CD4-positive, alpha-beta memory T cell (primary cell): ENCODE results near the gene SPTB. TPM values are rescaled to one million over a fixed set of nuclear protein-coding genes. Genes with fewer than 3 reads are reported as not detected.

ENCODE experiments used
- CTCF ChIA-PET: fragments of 350-600 bp; sonication (Branson Sonifier 250); formaldehyde crosslinking; loops from one replicate; lab custom pipeline; 2021; ENCODE audit warnings: inconsistent platforms; ENCODE audit not compliant: partially characterized antibody; lab: Charles Lee
- POLR2A ChIA-PET: fragments of 350-600 bp; sonication (Branson Sonifier 250); formaldehyde crosslinking; loops from one replicate; lab custom pipeline; 2021; ENCODE audit not compliant: partially characterized antibody; lab: Charles Lee
- DNase-seq, 5 donors: peaks; one replicate each; pipeline versions ENCODE4 v3.0.0 to v3.0.0-alpha.2; 2020 to 2022; ENCODE audit warnings: mixed read lengths in 1 of 5
- H3K27ac ChIP-seq: one replicate; pipeline ENCODE4 v1.7.0; 2013; ENCODE audit warnings: low read depth, low read length
- H3K27me3 ChIP-seq: 2 replicates; pipeline ENCODE4 v1.7.0; 2013; ENCODE audit warnings: mild to moderate bottlenecking, low read length, moderate library complexity; ENCODE audit not compliant: insufficient read depth
- H3K36me3 ChIP-seq: 2 replicates; pipeline ENCODE4 v1.7.0; 2013; ENCODE audit warnings: mild to moderate bottlenecking, low read length, moderate library complexity; ENCODE audit not compliant: insufficient read depth
- H3K4me1 ChIP-seq: 2 replicates; pipeline ENCODE4 v1.7.0; 2013; ENCODE audit warnings: mild to moderate bottlenecking, low read length, moderate library complexity; ENCODE audit not compliant: insufficient read depth
- H3K4me3 ChIP-seq, 2 donors: one replicate each; pipeline ENCODE4 v1.7.0; 2013; ENCODE audit warnings: low read length in 2 of 2, mild to moderate bottlenecking in 1 of 2
- H3K9me3 ChIP-seq, 2 donors: one replicate each; pipeline ENCODE4 v1.7.0; 2013; ENCODE audit warnings: low read length in 2 of 2, control low read depth in 1 of 2; ENCODE audit not compliant: control insufficient read depth in 1 of 2
- H3K27ac Mint-ChIP-seq, 7 donors: one replicate each; pipeline ENCODE4 v1.8.0; 2020 to 2021; ENCODE audit warnings: mixed read lengths in 7 of 7, mild to moderate bottlenecking in 6 of 7, inconsistent platforms in 3 of 7, moderate library complexity in 3 of 7
- H3K27me3 Mint-ChIP-seq, 2 donors: one replicate each; pipeline ENCODE4 v1.8.0; 2020 to 2021; ENCODE audit warnings: mixed read lengths in 2 of 2
- H3K36me3 Mint-ChIP-seq, 2 donors: one replicate each; pipeline ENCODE4 v1.8.0; 2020 to 2021; ENCODE audit warnings: mixed read lengths in 2 of 2, inconsistent platforms in 1 of 2, mild to moderate bottlenecking in 1 of 2
- H3K4me1 Mint-ChIP-seq, 4 donors: one replicate each; pipeline ENCODE4 v1.8.0; 2020 to 2021; ENCODE audit warnings: mixed read lengths in 4 of 4, mild to moderate bottlenecking in 1 of 4
- H3K4me3 Mint-ChIP-seq, 8 donors: one replicate each; pipeline ENCODE4 v1.8.0; 2020 to 2021; ENCODE audit warnings: mixed read lengths in 8 of 8, mild to moderate bottlenecking in 7 of 8, moderate library complexity in 6 of 8, inconsistent platforms in 3 of 8
- H3K9me3 Mint-ChIP-seq, 8 donors: one replicate each; pipeline ENCODE4 v1.8.0; 2020 to 2021; ENCODE audit warnings: mixed read lengths in 8 of 8, mild to moderate bottlenecking in 5 of 8, inconsistent platforms in 3 of 8, moderate library complexity in 1 of 8
- intact Hi-C: fragments of 100-400 bp; cut with micrococcal nuclease; formaldehyde crosslinking; loops from one replicate; pipeline ENCODE4 v1.15.1; 2023
- polyA plus RNA-seq, 2 donors: library from polyadenylated mRNA; unstranded; fragments of 300-500 nt; fragmentation: Illumina TruSeq; gene quantifications; one replicate each; pipeline ENCODE4 v1.2.3, GENCODE V29; 2021
- total RNA-seq, 2 experiments: library from RNA; stranded (reverse); gene quantifications; one replicate each; pipeline ENCODE4 v1.2.3, GENCODE V29; 2021

SPTB gene
- total and polyA plus RNA-seq, 4 experiments from 2014 or later, result 0.03 to 0.37 (median 0.09) TPM; not detected in 1

GRCh38 chr14:64877846-64878245, 1.9 kb downstream of the SPTB start:
- intact Hi-C loops, result no loop called here
- Histone ChIP-seq H3K36me3 (no peaks in the 10 kb centered on the region), H3K4me3 (no peak overlapping the region), H3K27ac (no peak overlapping the region), H3K9me3 (no peaks in the 10 kb centered on the region), H3K27me3 (peaks cover 16% of the 10 kb centered on the region), H3K4me1 (peaks cover 11% of the 10 kb centered on the region)
- Mint-ChIP-seq H3K4me1 (peaks cover 0 to 10% (median 9%) of the 10 kb centered on the region in 4 donors), H3K36me3 (no peaks in the 10 kb centered on the region), H3K9me3 (no peaks in the 10 kb centered on the region), H3K27me3 (peaks cover 11 to 33% of the 10 kb centered on the region in 2 donors), H3K4me3 (peak overlapping the region in 1 of 8 donors; percentile 31), H3K27ac (no peak overlapping the region)
- CTCF ChIA-PET, result interaction anchor here (1.0 to 8.3 kb wide), 4 partner anchors 13 to 289 kb away, joined by 3 to 87 read pairs (median 4); no protein-coding TSS in a partner anchor
- POLR2A ChIA-PET, result no interaction called here
- DNase-seq, result no peak

- no peaks in the 10 kb centered on the region for H3K9me3 Mint-ChIP-seq
- CTCF ChIA-PET, result interaction anchor here (1.0 to 8.3 kb wide), 2 partner anchors 15 to 52 kb away, joined by 4 to 87 read pairs; no protein-coding TSS in a partner anchor
- no peaks in the 10 kb centered on the region for H3K36me3 ChIP-seq
- H3K27ac ChIP-seq, result no peak overlapping the region
- no peaks in the 10 kb centered on the region for H3K36me3 Mint-ChIP-seq
- peaks cover 7% of the 10 kb centered on the region for H3K27me3 ChIP-seq
- no peak overlapping the region for H3K4me3 Mint-ChIP-seq
- no peak overlapping the region for H3K27ac Mint-ChIP-seq
- H3K4me1 Mint-ChIP-seq, result peaks cover 0 to under 1% (median under 1%) of the 10 kb centered on the region in 4 donors
- peaks cover 4% of the 10 kb centered on the region for H3K4me1 ChIP-seq
- no peaks in the 10 kb centered on the region for H3K9me3 ChIP-seq
- peaks cover 8 to 26% of the 10 kb centered on the region in 2 donors for H3K27me3 Mint-ChIP-seq
- DNase-seq, result no peak
- intact Hi-C loops, result no loop called here
- no peak overlapping the region for H3K4me3 ChIP-seq
- POLR2A ChIA-PET, result no interaction called here
Measured at GRCh38 chr14:64875350-64875749, 4.4 kb downstream of the SPTB start.

DNA sequence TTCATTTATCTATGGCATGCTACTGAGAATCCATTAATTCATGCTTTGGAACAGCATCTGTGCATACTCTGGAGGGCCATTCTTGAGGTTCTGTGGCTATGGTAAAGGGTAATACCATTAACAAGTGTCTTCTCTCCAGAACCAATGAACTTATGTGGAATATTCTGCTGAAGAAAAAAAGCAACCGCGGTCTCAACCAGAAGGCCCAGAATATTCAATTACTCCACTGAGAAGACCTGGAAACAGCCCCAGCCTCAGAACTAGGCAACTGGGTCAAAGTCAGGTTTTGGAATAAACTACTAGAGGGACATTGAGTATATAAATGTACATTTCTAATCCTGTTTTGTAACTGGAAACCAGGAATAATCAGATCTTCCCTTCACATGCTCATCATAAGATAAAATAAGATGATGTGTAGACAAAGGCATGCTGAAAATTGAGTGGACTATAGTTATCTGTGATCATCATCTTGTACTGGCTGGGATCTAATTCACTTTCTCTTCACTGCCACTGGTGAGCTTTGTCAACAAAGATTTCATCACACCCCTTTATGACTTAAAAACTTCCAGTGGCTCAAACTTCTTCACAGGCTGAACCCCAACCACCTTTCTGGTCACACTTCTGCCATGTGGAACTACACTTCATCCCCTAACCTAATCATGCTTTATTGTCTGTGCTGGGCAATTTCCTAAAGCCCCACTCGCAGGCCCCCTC, 6.0 kb downstream of the SPTB start:
- Mint-ChIP-seq H3K9me3 (no peaks in the 10 kb centered on the region), H3K27ac (no peak overlapping the region), H3K27me3 (peaks cover 8 to 28% of the 10 kb centered on the region in 2 donors), H3K4me1 (no peaks in the 10 kb centered on the region), H3K4me3 (no peak overlapping the region), H3K36me3 (no peaks in the 10 kb centered on the region)
- intact Hi-C loops, result no loop called here
- no peaks in the 10 kb centered on the region for H3K4me1 ChIP-seq
- CTCF ChIA-PET, result interaction anchor here (1.0 kb wide), 1 partner anchor 18 kb away, joined by 3 read pairs; no protein-coding TSS in a partner anchor
- peaks cover 1% of the 10 kb centered on the region for H3K27me3 ChIP-seq
- no peaks in the 10 kb centered on the region for H3K36me3 ChIP-seq
- no peaks in the 10 kb centered on the region for H3K9me3 ChIP-seq
- no peak for DNase-seq
- H3K4me3 ChIP-seq, result no peak overlapping the region
- no peak overlapping the region for H3K27ac ChIP-seq
- POLR2A ChIA-PET, result no interaction called here

DNA sequence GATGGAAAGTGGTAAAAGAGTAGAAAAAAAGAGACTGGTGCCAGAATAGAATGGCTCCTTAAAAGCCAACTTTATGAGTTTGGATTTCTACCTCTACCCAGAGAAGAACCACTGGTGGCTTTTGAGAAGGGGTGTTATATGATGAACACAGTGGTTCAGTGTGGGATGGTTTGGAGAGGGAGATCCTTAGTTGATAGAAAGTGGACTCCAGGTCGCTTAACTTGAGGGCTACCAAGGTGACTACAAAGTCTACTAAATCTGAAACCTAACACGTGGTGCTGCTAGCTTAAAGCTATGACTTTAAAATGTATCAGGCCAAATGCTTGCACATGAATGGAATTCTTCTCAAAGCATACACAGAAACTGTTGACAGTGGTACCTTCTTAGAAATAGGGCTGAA, 8.4 kb downstream of the SPTB start:
- Mint-ChIP-seq H3K4me1 (no peaks in the 10 kb centered on the region), H3K36me3 (no peaks in the 10 kb centered on the region), H3K4me3 (no peak overlapping the region), H3K27me3 (peaks cover 14 to 30% of the 10 kb centered on the region in 2 donors), H3K9me3 (no peaks in the 10 kb centered on the region), H3K27ac (peak overlapping the region in 1 of 7 donors; percentile 61)
- Histone ChIP-seq H3K36me3 (no peaks in the 10 kb centered on the region), H3K27me3 (no peaks in the 10 kb centered on the region), H3K27ac (no peak overlapping the region), H3K9me3 (no peaks in the 10 kb centered on the region), H3K4me1 (no peaks in the 10 kb centered on the region), H3K4me3 (no peak overlapping the region)
- ChIA-PET CTCF (no interaction called here), POLR2A (no interaction called here)
- DNase-seq, result no peak
- intact Hi-C loops, result no loop called here

DNA sequence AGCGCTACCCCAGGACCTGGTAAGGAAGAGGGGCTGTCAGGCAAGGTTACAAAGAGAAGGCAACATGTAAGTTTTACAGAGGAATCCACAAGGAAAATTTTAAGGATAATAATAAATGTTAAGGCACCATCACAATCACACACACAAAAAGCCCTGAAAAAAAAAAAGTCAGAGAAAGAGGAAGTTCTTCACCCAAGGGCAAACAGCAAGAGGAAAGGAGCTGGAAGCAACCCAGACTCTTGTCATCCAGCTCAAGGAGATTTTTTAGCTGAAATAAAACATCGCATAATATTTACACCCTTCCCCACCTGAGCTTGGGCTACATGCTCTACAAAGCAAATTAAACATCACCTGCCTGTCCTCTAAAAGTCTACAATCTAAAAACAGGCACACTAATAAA, 9.5 kb downstream of the SPTB start:
- H3K9me3 ChIP-seq, result no peaks in the 10 kb centered on the region
- H3K27me3 ChIP-seq, result no peaks in the 10 kb centered on the region
- H3K4me1 ChIP-seq, result no peaks in the 10 kb centered on the region
- intact Hi-C loops, result no loop called here
- no peaks in the 10 kb centered on the region for H3K36me3 Mint-ChIP-seq
- H3K36me3 ChIP-seq, result no peaks in the 10 kb centered on the region
- H3K27me3 Mint-ChIP-seq, result peaks cover 16 to 31% of the 10 kb centered on the region in 2 donors
- ChIA-PET CTCF (interaction anchor here (0.7 to 3.1 kb wide), 5 partner anchors 10 to 238 kb away, joined by 3 to 12 read pairs (median 3); no protein-coding TSS in a partner anchor), POLR2A (no interaction called here)
- no peak overlapping the region for H3K4me3 Mint-ChIP-seq
- no peaks in the 10 kb centered on the region for H3K4me1 Mint-ChIP-seq
- no peaks in the 10 kb centered on the region for H3K9me3 Mint-ChIP-seq
- no peak overlapping the region for H3K4me3 ChIP-seq
- H3K27ac Mint-ChIP-seq, result no peak overlapping the region
- no peak for DNase-seq
- no peak overlapping the region for H3K27ac ChIP-seq

DNA sequence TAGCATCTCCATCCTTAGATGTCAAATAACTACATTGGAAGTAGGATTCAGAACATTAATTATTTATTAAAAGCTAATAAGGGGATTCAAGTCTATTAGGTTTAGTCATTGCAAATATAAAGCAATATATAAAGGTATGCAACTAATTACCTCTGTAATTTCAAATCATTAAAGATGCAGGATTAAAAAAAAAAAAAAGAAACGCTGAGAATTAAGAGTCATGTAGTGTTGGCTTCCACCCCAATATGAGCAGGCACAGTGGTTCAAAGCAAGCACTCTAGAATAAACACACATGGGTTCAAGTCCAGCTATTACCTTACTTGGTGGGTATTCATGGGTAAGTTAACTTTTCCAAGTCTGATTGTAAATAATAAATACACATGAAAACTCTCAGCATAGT, 10.9 kb downstream of the SPTB start:
- no peaks in the 10 kb centered on the region for H3K36me3 Mint-ChIP-seq
- CTCF ChIA-PET, result interaction anchor here (1.3 to 3.1 kb wide), 3 partner anchors 12 to 24 kb away, joined by 4 to 12 read pairs (median 4); no protein-coding TSS in a partner anchor
- Histone ChIP-seq H3K36me3 (no peaks in the 10 kb centered on the region), H3K27me3 (no peaks in the 10 kb centered on the region), H3K9me3 (no peaks in the 10 kb centered on the region), H3K4me1 (no peaks in the 10 kb centered on the region), H3K4me3 (no peak overlapping the region), H3K27ac (no peak overlapping the region)
- no peaks in the 10 kb centered on the region for H3K4me1 Mint-ChIP-seq
- no peak overlapping the region for H3K27ac Mint-ChIP-seq
- H3K27me3 Mint-ChIP-seq, result peaks cover 16 to 29% of the 10 kb centered on the region in 2 donors
- no peak overlapping the region for H3K4me3 Mint-ChIP-seq
- intact Hi-C loops, result no loop called here
- H3K9me3 Mint-ChIP-seq, result no peaks in the 10 kb centered on the region
- no peak for DNase-seq
- POLR2A ChIA-PET, result interaction anchor here (0.6 kb wide), 1 partner anchor 814 kb away, joined by 4 read pairs; no protein-coding TSS in a partner anchor

DNA sequence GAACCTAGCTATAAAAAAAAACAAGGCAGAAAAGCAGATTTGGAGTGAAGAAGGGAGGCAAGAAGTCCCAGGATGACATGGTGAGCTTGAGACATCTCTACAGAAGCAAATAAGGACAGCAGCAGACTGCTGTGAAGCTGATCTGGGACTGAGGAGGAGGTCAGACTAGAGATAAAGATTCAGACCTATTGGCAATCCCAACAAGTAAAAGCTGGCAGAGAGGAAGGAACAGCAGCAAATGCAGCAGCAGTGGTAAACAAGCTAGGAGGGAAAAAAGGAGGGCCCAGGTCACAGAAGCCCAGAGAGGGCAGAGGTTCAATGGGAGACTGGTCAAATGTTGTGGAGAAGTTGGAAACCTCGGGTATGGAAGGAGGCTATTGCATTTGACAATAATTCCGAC, 11.3 kb downstream of the SPTB start:
- Histone ChIP-seq H3K36me3 (no peaks in the 10 kb centered on the region), H3K27ac (no peak overlapping the region), H3K9me3 (no peaks in the 10 kb centered on the region), H3K27me3 (no peaks in the 10 kb centered on the region), H3K4me1 (no peaks in the 10 kb centered on the region), H3K4me3 (no peak overlapping the region)
- Mint-ChIP-seq H3K27ac (no peak overlapping the region), H3K9me3 (no peaks in the 10 kb centered on the region), H3K27me3 (peaks cover 15 to 32% of the 10 kb centered on the region in 2 donors), H3K36me3 (no peaks in the 10 kb centered on the region), H3K4me3 (no peak overlapping the region), H3K4me1 (no peaks in the 10 kb centered on the region)
- DNase-seq, result no peak
- CTCF ChIA-PET, result interaction anchor here (1.3 to 3.1 kb wide), 3 partner anchors 12 to 25 kb away, joined by 4 to 12 read pairs (median 4); no protein-coding TSS in a partner anchor
- POLR2A ChIA-PET, result no interaction called here
- intact Hi-C loops, result no loop called here
